Fibroblast of lung (primary cell): ENCODE results near the gene ANKRD6. TPM values are rescaled to one million over a fixed set of nuclear protein-coding genes. Genes with fewer than 3 reads are reported as not detected.

Experiments used
- DNase-seq, 2 donors: peaks; one replicate each; pipeline versions ENCODE4 v3.0.0 to v3.0.0-alpha.2; 2010; ENCODE audit warnings: low read depth in 2 of 2
- H2AFZ ChIP-seq: 2 replicates; pipeline ENCODE4 v1.5.1; 2012; ENCODE audit warnings: low read length, control low read depth, inconsistent platforms
- H3K27ac ChIP-seq: 2 replicates; pipeline ENCODE4 v1.5.1; 2011; ENCODE audit warnings: low read length, control low read depth; ENCODE audit not compliant: insufficient read depth
- H3K27me3 ChIP-seq: 2 replicates; pipeline ENCODE4 v1.5.1; 2011; ENCODE audit warnings: mild to moderate bottlenecking, low read length; ENCODE audit not compliant: control insufficient read depth, insufficient read depth
- H3K36me3 ChIP-seq: 2 replicates; pipeline ENCODE4 v1.5.1; 2011; ENCODE audit warnings: low read length; ENCODE audit not compliant: control insufficient read depth, insufficient read depth
- H3K4me1 ChIP-seq: 2 replicates; pipeline ENCODE4 v1.5.1; 2011; ENCODE audit warnings: low read length; ENCODE audit not compliant: control insufficient read depth, insufficient read depth; ENCODE audit errors: extremely low read depth
- H3K4me2 ChIP-seq: 2 replicates; pipeline ENCODE4 v1.5.1; 2011; ENCODE audit warnings: low read length, control low read depth; ENCODE audit not compliant: insufficient read depth; ENCODE audit errors: extremely low read depth
- H3K4me3 ChIP-seq, 4 experiments: fragments of 200-600 bp in 1 of 4; sonication (generic) in 1 of 4; replicated peaks in 1 of 4; 2 replicates each; pipeline ENCODE4 v1.5.1; 2011 to 2016; ENCODE audit warnings: low read length in 4 of 4, low read depth in 3 of 4, mild to moderate bottlenecking in 3 of 4, control low read depth in 2 of 4, inconsistent platforms in 1 of 4, mixed read lengths in 1 of 4; ENCODE audit not compliant: insufficient read depth in 1 of 4; ENCODE audit errors: control extremely low read depth in 1 of 4
- H3K79me2 ChIP-seq: 2 replicates; pipeline ENCODE4 v1.5.1; 2012; ENCODE audit warnings: mild to moderate bottlenecking, low read length, inconsistent platforms; ENCODE audit not compliant: control insufficient read depth, insufficient read depth
- H3K9ac ChIP-seq: 2 replicates; pipeline ENCODE4 v1.5.1; 2011; ENCODE audit warnings: mild to moderate bottlenecking, low read length, control low read depth; ENCODE audit not compliant: insufficient read depth
- H3K9me3 ChIP-seq: 2 replicates; pipeline ENCODE4 v1.5.1; 2012; ENCODE audit warnings: low read depth, low read length; ENCODE audit not compliant: control insufficient read depth, insufficient read depth
- H4K20me1 ChIP-seq: 2 replicates; pipeline ENCODE4 v1.5.1; 2011; ENCODE audit warnings: low read length; ENCODE audit not compliant: control insufficient read depth, insufficient read depth; ENCODE audit errors: extremely low read depth
- CTCF ChIP-seq, 2 donors: IDR thresholded peaks in 1 of 2; conservative IDR thresholded peaks in 1 of 2; 1 replicate in 1 of 2; 2 replicates in 1 of 2; pipeline ENCODE4 v1.5.1; 2011 to 2012; ENCODE audit warnings: low read length in 2 of 2, control low read depth in 1 of 2, inconsistent platforms in 1 of 2, low read depth in 1 of 2, mild to moderate bottlenecking in 1 of 2
- EZH2 ChIP-seq: IDR thresholded peaks from 2 replicates; pipeline ENCODE4 v1.5.1; 2012; ENCODE audit warnings: low read length, control low read depth, mild to moderate bottlenecking; ENCODE audit errors: missing control alignments
- polyA plus RNA-seq, 2 donors: library from polyadenylated mRNA; depleted of rRNA in 1 of 2; stranded (reverse) in 1 of 2; unstranded in 1 of 2; fragments of >200 nt; gene quantifications; 2 replicates each; pipeline ENCODE4 v1.2.1, GENCODE V29; 2011 to 2012; ENCODE audit warnings: missing spikeins in 1 of 2
- total RNA-seq: library from RNA; depleted of rRNA; stranded (reverse); fragments of >200 nt; gene quantifications from 2 replicates; pipeline ENCODE4 v1.2.1, GENCODE V29; 2014

The ANKRD6 gene
- total and polyA plus RNA-seq, 2 donors (not counting 1 experiment from before 2014, with no cell fraction given) = 0.39 to 2.3 TPM

GRCh38 chr6:89662659-89663223 is 229.8 kb downstream of the ANKRD6 start:
- Histone ChIP-seq H3K79me2 (no peaks in the 10 kb centered on the region), H2AFZ (no peak overlapping the region), H3K4me1 (no peaks in the 10 kb centered on the region), H3K4me3 (no peak overlapping the region), H3K36me3 (peaks cover 4% of the 10 kb centered on the region), H4K20me1 (no peaks in the 10 kb centered on the region), H3K27ac (no peak overlapping the region), H3K9ac (no peak overlapping the region), H3K9me3 (no peaks in the 10 kb centered on the region), H3K27me3 (no peaks in the 10 kb centered on the region), H3K4me2 (no peak overlapping the region)
- TF ChIP-seq CTCF (conservative IDR thresholded peaks at IDR 0.05 in 1 of 2, IDR thresholded peaks at IDR 0.05 in 1 of 2; ENCODE audit: low read depth in 1 of 2, low read length in 2 of 2) (no peak), EZH2 (no peak)
- DNase-seq = no peak

DNA sequence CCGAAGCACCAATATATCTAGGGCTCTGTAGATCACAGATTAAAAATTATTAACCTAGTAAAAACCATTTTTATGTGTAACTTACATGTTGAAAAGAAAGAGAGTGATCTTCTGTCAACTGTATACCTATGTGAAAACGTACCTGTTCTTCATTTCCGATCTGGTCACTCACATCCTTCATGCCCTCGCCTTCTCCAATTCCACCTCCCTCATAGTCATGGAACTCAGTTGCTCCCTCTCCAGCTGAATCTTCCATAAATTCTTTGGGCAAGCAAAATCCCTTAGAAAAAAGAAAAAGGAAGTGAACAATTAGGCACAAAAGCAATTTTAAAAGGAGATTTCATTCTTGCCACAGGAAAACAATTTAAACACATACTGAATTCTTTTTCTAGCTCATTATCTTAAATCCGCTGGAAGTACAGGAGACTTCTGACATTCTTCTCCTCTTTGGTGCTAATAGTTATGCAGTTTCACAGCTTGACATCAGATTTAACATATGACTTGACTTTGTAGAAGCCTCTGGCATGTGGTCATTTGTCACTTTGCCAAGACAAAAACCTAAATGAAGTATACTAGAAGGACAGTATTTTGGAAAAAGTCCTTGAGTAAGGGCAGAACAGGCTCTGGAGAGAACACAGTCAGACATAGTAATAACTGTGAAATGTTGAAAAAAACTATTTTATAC is 235.1 kb downstream of the ANKRD6 start:
- DNase-seq = peak; percentile 40 to 56
- H3K27ac ChIP-seq = no peak overlapping the region

DNA sequence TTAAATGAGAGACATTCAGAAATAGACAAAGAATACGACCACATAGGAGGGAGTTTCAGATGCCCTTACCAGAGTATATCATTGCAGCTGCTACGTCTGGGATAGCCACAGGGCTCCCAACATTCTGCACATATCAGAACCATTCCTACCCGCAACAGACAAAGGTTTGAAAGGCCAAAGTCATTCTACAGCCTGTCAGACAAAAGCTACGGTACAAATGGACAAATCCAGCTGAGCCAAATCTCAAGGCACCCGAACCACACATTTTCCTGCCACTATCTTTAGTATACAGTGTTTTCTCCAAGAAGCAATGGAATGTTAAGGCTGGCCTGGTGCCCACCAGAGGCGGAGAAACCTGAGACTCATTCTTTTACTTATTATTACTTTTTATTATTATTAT is 236.1 kb downstream of the ANKRD6 start:
- peak; percentile 55 to 56 for DNase-seq
- Histone ChIP-seq H3K4me3 (no peak overlapping the region), H3K9ac (no peak overlapping the region), H3K36me3 (peaks cover 7% of the 10 kb centered on the region), H3K4me2 (no peak overlapping the region), H3K27me3 (no peaks in the 10 kb centered on the region), H3K4me1 (no peaks in the 10 kb centered on the region), H3K9me3 (no peaks in the 10 kb centered on the region), H3K79me2 (no peaks in the 10 kb centered on the region), H2AFZ (no peak overlapping the region), H4K20me1 (no peaks in the 10 kb centered on the region), H3K27ac (no peak overlapping the region)
- TF ChIP-seq CTCF (conservative IDR thresholded peaks at IDR 0.05 in 1 of 2, IDR thresholded peaks at IDR 0.05 in 1 of 2; ENCODE audit: low read depth in 1 of 2, low read length in 2 of 2) (no peak), EZH2 (no peak)

More for the DNA sequence above, 235.1 kb downstream of the ANKRD6 start:
- peaks cover 7% of the 10 kb centered on the region for H3K36me3 ChIP-seq
- H3K9ac ChIP-seq = no peak overlapping the region
- H2AFZ ChIP-seq = no peak overlapping the region
- no peak for TF ChIP-seq CTCF (conservative IDR thresholded peaks at IDR 0.05 in 1 of 2, IDR thresholded peaks at IDR 0.05 in 1 of 2; ENCODE audit: low read depth in 1 of 2, low read length in 2 of 2)
- no peak for TF ChIP-seq EZH2
- H3K9me3 ChIP-seq = no peaks in the 10 kb centered on the region
- no peaks in the 10 kb centered on the region for H3K4me1 ChIP-seq
- H3K4me3 ChIP-seq = no peak overlapping the region
- H3K4me2 ChIP-seq = no peak overlapping the region
- H4K20me1 ChIP-seq = no peaks in the 10 kb centered on the region
- no peaks in the 10 kb centered on the region for H3K79me2 ChIP-seq
- H3K27me3 ChIP-seq = no peaks in the 10 kb centered on the region
